SK-N-SH treated with all-trans-retinoic acid at 6 μM for 48 hours (cell line): Measurements from ENCODE around the gene UBE2Q1.

Experiments
- ARNTL ChIP-seq: fragments of 450-650 bp; formaldehyde crosslinking; IDR thresholded peaks from 2 replicates; pipeline ENCODE4 v1.5.0; 2020; ENCODE audit warnings: low read depth, mild to moderate bottlenecking, moderate library complexity, borderline replicate concordance
- CREB5 ChIP-seq: fragments of 250-450 bp; sonication (Bioruptor Pico); IDR thresholded peaks from 2 replicates; pipeline ENCODE4 v1.5.1; 2020; ENCODE audit warnings: low read depth, mild to moderate bottlenecking, moderate library complexity
- CSRNP3 ChIP-seq: fragments of 250-450 bp; sonication (Bioruptor Pico); IDR thresholded peaks from 2 replicates; pipeline ENCODE4 v1.5.1; 2021; ENCODE audit warnings: mild to moderate bottlenecking, moderate library complexity
- GLIS3 ChIP-seq: fragments of 250-450 bp; sonication (Bioruptor Pico); IDR thresholded peaks from 2 replicates; pipeline ENCODE4 v1.5.0; 2020; ENCODE audit warnings: mild to moderate bottlenecking, moderate library complexity
- OSR1 ChIP-seq: fragments of 250-450 bp; sonication (Bioruptor Pico); IDR thresholded peaks from 2 replicates; pipeline ENCODE4 v1.8.0; 2022; ENCODE audit warnings: moderate library complexity, mild to moderate bottlenecking, inconsistent platforms
- PATZ1 ChIP-seq: fragments of 250-450 bp; sonication (Bioruptor Pico); IDR thresholded peaks from 2 replicates; pipeline ENCODE4 v1.8.0; 2020; ENCODE audit warnings: mild to moderate bottlenecking, moderate library complexity, borderline replicate concordance
- POU6F1 ChIP-seq: fragments of 250-450 bp; sonication (Bioruptor Pico); IDR thresholded peaks from 2 replicates; pipeline ENCODE4 v1.8.0; 2021; ENCODE audit warnings: low read depth, mild to moderate bottlenecking, moderate library complexity, borderline replicate concordance
- PPARA ChIP-seq: fragments of 250-450 bp; sonication (Bioruptor Pico); IDR thresholded peaks from 2 replicates; pipeline ENCODE4 v1.5.0; 2020; ENCODE audit warnings: mild to moderate bottlenecking, borderline replicate concordance
- RARB ChIP-seq: fragments of 250-450 bp; sonication (Bioruptor Pico); IDR thresholded peaks from 2 replicates; pipeline ENCODE4 v1.8.0; 2021; ENCODE audit warnings: mild to moderate bottlenecking, moderate library complexity
- SNAI2 ChIP-seq: fragments of 250-450 bp; sonication (Bioruptor Pico); IDR thresholded peaks from 2 replicates; pipeline ENCODE4 v1.5.0; 2020; ENCODE audit warnings: mild to moderate bottlenecking, moderate library complexity
- TCF4 ChIP-seq: fragments of 250-450 bp; sonication (Bioruptor Pico); IDR thresholded peaks from 2 replicates; pipeline ENCODE4 v1.8.0; 2021; ENCODE audit warnings: mild to moderate bottlenecking, moderate library complexity, borderline replicate concordance
- TSHZ2 ChIP-seq: fragments of 250-450 bp; sonication (Bioruptor Pico); IDR thresholded peaks from 2 replicates; pipeline ENCODE4 v1.5.0; 2020; ENCODE audit warnings: mild to moderate bottlenecking, moderate library complexity
- ZFP30 ChIP-seq: fragments of 450-650 bp; formaldehyde crosslinking; IDR thresholded peaks from 2 replicates; pipeline ENCODE4 v1.5.0; 2022; ENCODE audit warnings: mild to moderate bottlenecking, moderate library complexity
- ZNF565 ChIP-seq: fragments of 450-650 bp; formaldehyde crosslinking; conservative IDR thresholded peaks from 2 replicates; pipeline ENCODE4 v1.5.0; 2020; ENCODE audit warnings: low read depth, mild to moderate bottlenecking, moderate library complexity

GRCh38 chr1:154582885-154583284, 24.4 kb upstream of the UBE2Q1 start:
- no peak for TF ChIP-seq RARB (CRISPR knock-in tag)
- no peak for TF ChIP-seq CSRNP3
- no peak for TF ChIP-seq OSR1 (CRISPR knock-in tag)
- no peak for TF ChIP-seq PPARA (CRISPR knock-in tag)
- TF ChIP-seq ARNTL (CRISPR knock-in tag) = no peak
- no peak for TF ChIP-seq GLIS3 (CRISPR knock-in tag)
- no peak for TF ChIP-seq SNAI2 (CRISPR knock-in tag)
- no peak for TF ChIP-seq ZNF565 (CRISPR knock-in tag)
- no peak for TF ChIP-seq TCF4 (CRISPR knock-in tag)
- no peak for TF ChIP-seq CREB5 (CRISPR knock-in tag)
- TF ChIP-seq POU6F1 (CRISPR knock-in tag) = no peak
- TF ChIP-seq PATZ1 (CRISPR knock-in tag) = no peak
- TF ChIP-seq TSHZ2 = no peak
- TF ChIP-seq ZFP30 (CRISPR knock-in tag) = no peak
